HG02588 (cell line): Measurements from ENCODE around the gene SPRY1.
A peak's percentile ranks its signal among the peaks of the same experiment; 100 is the strongest.

Source experiments
- ATAC-seq: cut with Tn5 transposase; IDR thresholded peaks from one replicate; pipeline ENCODE4 v1.9.1; 2021; ENCODE audit warnings: mild to moderate bottlenecking, moderate library complexity; ENCODE audit not compliant: unreplicated experiment

Gene SPRY1

DNA sequence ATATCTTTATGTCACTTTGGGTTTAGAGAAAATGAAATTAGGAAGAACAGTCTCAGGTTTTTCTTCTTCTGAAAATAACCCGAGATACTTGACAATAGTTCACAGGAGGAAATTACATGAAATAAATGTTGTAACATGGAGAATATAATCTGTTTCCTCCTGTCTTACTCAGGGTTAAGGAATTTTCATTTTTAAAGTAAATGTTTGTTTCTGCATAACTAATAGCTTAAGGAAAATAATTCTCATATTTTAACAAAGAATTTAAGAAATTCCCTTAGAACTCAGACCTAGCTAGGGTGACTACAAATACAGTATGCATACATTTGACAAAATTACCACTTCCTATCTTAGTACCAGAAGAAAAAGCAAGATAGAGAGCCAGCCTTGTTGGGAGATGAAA lies 17.2 kb upstream of the SPRY1 start:
- ATAC-seq, result no peak

DNA sequence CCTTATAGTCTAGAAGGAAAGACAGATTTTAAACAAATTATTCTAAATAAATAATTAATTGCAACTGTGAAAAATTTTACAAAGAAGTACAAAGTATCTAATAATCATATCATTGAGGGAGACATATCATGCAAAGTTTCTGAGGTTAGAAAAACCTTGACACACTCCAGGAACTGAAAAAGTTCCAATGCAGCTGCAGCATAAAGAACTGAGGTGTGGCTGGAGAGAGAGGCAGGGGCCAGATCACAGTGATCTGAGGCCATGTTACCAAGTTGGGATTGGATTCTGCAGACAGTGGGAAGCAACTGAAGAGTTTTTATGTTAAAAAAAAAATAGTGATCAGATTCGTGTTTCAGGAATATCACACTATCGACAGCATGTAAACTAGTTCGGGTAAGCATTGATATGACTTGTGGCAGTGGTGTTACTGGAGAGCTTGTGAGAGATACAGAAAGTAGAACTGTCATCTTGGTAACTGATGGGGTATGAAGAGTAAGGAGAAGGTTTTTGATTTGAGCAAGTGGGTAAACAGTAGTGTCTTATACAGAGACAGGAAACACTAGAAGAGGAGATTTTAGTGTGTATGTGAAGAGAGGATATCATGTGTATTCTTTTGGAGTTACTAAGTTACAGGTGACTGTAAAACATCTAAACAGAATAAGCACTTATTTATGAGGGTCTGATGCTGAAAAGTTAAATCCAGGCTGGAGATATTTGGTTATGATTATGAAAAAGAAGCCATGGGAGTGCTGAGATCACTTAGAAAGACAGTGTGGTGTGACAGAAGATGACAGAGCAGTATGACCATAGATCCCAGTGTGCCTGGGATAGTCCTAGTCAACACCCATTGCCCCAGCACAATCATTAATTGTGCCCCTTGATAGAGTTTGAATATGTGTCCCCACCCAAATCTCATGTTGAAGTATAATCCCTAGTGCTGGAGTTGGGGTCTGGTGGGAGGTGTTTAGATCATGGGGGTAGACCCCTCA lies 15.6 kb upstream of the SPRY1 start:
- ATAC-seq, result peak; percentile 81

DNA sequence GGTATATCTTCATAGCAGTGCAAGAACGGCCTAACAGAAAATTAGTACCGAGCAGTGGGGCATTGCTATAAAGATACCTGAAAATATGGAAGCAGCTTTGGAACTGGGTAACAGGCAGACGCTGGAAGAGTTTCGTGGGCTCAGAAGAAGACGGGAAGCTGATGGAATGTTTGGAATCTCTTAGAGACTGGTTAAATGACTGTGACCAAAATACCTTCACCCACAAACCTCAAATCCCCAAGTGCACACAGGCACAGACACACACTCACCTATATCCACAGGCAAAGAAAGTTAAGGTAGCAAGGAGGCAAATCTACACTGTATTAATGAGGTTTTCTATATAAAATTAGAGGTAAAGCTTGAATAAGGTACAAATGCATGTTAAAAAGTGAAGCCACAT lies 14.6 kb upstream of the SPRY1 start:
- ATAC-seq, result no peak

DNA sequence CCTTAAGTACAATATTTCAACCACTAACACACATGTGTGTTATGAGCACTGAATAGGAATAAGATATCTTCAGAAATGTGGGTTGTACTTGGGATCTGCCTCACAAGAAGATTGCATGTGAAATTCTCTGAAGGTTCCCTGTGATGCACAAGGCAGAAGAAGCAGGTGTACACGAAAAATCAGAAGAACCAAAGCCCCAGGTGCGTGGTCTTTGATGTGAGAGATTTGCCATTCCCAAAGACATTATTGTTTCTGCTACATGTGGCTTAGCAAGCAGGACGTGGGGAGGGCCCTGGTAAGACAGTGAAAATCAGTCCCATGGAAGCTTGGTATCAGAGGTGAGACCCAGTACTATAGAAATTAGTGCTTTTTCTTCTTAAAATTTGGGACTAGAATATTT lies 13.0 kb upstream of the SPRY1 start:
- ATAC-seq, result no peak

DNA sequence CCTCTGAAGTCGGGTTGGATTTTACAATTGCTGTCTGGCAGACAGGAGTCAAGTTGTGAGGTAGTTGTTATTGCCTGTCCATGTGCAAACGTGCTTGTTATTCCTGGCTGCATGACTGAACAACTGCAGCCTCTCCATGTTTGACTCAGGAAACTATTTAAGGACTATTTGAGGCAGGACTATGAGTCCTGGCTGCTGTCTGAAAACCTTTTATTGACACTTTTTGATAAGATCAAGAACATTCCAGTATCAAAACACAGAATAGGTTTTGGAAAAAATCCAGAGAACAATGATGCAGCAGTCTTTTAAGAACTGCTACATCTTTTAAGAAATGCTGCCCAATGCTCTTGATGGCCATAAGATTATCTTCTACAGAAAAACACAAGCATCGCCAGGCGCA lies 10.0 kb upstream of the SPRY1 start:
- ATAC-seq, result no peak

DNA sequence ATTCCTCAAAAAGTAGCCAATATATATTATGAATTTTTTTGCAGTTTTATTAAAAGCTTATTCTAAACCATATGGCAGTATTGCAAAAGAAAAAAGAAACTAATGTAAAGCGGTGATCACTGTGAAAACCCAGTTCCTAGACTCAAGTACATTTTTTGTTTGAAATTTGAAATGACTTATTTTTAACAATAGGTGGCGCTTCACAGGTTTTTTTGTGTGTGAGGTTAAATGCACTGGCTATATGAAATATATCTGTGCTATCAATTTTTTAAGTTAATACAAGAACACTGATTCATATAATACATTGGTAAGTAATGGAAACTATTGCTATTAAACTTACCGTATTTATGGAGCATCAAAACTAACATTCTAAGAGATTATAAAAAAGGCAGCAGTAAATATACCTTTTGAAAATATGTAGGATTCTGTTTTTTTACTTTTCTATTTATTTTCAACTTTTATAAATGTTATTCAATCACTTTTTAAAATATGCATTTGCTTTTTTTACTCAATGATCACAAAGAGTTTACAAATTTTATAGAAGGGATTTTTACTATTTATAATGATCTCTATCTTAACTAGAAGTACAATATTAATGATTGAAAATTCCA lies 5.6 kb upstream of the SPRY1 start:
- ATAC-seq, result no peak

DNA sequence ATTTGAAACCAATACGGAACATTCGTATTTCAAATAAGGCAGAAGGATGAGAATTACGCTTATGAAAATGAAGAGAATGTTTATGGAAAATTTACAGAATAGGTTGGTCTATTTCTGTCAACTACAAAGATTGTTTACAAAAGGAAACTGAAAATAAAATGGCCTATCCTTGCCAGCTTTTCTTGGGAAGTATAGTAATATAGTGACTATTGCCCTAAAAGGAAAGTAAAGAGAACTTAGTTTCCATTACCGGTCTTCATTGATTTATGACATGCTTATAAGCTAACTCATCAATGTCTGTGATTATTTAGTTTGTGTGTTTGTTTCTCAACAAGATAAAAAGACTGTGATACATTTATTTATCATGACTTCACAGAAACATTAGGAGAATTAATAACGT lies 2.9 kb upstream of the SPRY1 start:
- no peak for ATAC-seq

DNA sequence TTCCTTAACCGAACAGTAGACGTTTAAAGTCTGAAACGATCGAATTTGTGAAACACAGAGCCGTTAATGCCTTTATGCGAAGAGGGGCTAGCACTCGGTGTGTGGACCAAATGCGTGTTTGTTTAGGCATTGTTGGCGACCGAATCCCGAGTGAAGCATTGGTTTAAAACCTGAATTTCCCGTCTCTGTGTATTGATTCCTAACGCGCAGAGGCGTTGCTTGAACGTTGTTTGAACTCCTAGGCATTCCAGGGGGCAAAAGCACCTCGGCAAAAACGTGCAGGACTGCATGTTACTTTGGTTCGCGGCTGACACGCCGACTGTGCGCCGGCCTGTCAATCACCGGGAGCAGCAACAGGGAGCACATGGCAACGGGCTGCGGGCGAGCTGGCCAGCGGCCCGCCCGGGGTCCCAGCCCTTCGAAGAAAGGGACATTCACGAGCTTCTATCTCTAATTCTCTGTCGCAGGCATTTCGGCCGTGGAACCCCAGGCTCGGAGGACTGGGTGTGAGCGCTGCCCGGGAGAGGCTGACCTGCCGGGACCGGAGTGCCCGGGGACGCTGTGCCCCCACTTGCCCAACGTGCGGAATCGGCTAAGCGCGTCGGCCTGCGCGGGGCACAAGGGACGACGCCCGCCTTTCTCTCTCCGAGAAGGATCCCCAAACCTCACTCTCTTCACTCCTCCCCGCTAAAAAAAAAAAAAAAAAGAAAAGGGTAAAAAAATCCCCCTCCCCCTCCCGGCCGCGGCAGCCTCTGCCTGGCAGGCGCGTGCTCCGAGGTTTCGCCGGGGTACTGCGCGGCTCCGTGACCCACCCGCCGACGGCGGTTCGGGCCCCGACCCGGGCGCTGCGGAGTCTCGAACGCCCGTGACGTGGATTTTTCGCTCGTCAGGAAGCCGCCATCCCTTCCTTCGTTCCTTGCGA lies 810 bp downstream of the SPRY1 start:
- peak; percentile 12 for ATAC-seq

DNA sequence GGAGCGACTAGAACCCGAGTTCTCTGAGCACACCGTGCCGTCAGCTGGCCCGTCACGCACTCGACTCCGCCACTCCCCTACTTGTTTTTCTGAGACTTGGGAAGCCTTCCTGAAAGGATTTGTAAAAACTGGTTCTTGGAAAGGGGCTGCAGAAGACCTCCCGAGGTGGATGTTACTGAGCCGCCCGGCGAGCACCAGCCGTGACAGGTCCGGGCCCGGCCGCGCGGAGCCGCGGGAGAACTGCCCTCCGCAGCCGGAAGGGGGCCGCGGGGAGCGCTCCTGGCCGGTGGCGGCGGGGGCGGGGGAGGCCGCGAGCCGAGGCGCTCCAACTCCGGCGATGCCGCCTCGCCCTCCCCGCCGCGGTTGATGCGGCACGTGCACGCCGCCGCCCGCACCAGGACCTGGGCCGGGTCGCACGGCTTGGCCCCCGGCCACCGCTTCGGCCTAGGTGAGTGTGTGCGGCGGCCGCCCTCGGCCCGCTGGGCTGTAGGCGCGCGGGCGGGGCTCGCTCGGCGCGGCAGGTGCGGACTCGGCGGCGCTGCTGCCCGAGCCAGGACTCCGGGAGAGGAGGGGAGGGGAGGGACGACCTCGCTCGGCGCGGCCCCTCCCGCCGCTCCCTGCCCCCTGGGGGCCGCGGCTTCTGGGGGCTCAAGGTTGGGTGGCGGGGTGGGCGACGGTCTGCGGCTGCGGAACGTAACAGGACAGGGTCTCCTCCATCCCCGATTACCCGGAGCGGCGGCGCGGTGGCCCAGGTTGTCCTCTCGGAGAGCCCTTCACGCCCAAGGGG lies 1.7 kb downstream of the SPRY1 start:
- ATAC-seq, result peak; percentile 65

DNA sequence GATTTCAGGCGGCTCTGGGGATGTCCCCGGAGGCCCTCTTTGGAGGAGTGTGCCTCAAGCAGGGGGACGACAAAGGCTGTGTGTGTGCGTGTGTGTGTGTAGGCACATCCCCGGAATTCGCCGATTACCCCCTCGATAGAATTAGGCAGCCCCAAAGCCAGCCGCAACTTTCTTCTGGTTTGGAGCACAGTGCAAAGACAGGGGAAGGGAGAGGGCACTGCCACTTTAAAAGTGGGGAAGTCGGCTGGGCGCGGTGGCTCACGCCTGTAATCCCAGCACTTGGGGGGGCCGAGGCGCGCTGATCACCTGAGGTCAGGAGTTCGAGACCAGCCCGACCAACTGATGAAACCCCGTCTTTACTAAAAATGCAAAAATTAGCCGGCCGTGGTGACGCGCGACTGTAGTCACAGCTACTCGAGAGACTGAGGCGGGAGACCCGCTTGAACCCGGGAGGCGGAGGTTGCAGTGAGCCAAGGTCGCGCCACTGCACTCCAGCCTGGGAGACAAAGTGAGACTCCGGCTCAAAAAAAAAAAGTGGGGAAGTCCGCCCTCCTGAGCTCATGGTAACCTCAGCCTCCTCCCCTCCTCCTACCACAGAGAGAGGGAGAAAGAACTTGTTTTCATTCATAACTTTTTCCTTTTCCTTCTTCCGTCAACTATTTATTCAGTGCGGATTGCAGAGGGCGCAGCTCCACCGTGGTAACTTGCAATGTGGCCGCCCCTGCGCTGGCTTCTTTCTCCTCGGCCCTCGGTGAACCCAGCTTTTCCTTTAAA lies 2.4 kb downstream of the SPRY1 start:
- ATAC-seq, result peak; percentile 20

DNA sequence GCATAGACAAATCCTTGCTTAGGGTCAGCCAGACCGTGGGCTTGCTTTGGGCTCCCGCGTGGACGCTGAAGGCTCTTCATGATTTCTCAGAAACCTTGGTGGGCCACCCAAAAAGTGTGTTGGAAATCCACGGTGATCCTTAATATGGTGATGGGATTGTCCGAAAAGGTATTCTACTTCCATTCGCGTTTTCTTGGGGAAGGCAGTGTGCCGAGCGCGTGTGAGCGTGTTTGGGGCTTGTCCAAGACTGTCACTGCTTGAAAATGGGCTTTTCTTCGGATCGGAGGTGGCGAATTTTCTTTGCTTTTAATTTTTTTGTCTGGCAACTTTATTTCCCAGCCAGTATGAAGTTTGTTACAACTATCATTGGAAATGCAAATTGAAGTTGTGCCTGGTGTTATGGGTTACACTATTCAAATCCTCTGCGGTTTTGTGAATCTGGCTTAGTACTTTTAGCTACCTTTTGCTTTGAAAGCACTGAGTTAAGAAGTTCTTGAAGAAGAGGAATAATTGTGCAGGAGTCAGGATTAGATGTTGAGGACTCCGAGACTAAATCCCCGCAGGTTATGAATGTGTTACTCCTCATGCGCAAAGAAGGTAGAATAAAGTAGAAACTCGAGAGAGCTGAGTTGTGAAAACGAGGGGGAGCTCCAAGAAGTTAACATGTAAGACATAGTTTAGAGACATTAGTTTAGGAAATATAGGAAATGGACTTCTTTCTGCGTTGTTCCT lies 3.2 kb downstream of the SPRY1 start:
- no peak for ATAC-seq

DNA sequence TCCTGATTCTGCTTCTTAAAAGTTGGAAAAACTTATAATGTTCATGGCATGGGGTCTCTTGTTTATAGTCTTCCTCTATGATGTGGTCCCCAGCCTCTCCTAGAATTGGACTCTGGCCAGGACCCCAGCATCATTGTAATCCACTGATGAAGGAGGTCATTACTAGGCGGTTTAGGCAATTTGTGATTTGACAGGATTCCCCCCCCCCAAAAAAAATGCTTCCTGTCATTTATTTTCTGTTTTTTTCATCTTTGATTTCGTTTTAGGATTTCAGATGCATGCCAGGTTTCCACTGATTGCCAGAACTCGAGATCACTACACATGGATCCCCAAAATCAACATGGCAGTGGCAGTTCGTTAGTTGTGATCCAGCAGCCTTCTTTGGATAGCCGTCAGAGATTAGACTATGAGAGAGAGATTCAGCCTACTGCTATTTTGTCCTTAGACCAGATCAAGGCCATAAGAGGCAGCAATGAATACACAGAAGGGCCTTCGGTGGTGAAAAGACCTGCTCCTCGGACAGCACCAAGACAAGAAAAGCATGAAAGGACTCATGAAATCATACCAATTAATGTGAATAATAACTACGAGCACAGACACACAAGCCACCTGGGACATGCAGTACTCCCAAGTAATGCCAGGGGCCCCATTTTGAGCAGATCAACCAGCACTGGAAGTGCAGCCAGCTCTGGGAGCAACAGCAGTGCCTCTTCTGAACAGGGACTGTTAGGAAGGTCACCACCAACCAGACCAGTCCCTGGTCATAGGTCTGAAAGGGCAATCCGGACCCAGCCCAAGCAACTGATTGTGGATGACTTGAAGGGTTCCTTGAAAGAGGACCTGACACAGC lies 4.9 kb downstream of the SPRY1 start:
- no peak for ATAC-seq

DNA sequence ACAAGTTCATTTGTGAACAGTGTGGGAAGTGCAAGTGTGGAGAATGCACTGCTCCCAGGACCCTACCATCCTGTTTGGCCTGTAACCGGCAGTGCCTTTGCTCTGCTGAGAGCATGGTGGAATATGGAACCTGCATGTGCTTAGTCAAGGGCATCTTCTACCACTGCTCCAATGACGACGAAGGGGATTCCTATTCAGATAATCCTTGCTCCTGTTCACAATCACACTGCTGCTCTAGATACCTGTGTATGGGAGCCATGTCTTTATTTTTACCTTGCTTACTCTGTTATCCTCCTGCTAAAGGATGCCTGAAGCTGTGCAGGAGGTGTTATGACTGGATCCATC lies 5.5 kb downstream of the SPRY1 start:
- ATAC-seq, result no peak

DNA sequence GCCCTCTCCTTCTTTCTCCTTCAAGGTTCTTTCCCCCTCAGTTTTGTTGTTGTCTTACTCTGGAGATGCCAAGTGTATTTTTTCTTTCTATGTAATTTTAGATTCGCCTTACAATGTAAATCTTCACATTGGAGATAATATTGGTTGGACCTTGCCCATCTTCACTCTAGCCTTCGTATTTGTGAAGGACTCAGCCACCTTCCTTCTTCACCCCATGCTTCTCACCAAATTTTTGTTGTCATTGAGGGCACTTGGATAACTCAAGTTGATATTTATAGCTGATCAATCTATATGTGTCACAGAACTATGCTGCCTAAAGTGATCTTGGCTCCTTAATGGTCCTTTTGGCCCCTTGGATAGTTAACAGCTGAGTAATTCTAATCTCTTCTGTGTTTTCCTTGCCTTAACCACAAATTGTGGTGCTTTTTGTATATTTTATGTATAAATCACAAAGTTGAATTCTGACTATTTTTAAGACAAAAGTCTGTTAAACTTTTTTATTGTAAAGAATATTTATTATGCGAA lies 6.5 kb downstream of the SPRY1 start:
- no peak for ATAC-seq

DNA sequence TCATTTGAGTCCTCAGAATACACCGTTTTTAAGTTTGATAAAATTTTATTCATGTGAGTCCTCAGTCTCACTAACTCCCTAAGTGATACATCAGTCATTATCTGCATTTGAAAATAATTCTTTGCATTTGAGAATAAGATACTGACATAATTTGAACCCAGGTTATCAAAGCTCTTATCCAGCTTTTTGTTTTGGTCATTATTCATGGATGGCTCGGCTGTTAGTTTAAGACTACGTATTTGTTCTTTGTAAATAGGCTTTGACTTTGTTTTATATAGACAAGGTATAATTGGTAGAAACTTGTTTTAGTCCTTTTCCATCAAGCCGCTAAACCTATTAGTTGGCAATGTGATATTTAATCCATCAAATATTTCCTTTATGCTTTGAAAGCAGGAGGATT lies 7.9 kb downstream of the SPRY1 start:
- ATAC-seq, result no peak

DNA sequence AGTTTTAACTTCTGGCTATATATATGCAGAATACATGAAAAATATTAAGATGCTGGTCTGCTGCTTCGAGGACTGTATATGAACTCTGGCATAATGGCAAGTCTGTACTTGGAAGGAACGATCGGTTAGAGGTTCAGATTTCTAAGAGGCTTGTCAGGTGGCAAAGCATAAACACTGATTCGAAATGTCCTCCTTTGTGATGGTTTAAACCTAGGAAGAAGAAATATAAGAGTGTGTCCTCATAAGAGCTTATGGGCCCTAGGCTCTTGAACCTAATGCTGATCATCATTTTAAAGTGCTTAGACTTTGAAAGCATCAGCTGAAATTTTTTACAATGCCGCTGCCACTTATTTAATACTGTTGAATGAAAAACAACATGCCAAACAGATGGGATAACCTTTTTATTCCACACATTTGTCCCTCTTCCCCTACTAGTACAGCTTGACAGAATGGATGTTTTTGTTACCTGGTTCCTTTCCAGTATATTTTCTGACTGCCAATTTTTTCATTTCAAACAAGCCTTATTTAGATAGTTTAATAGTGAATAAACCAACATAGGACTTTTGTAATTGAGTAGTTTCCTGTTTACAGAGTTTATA lies 8.8 kb downstream of the SPRY1 start:
- no peak for ATAC-seq

DNA sequence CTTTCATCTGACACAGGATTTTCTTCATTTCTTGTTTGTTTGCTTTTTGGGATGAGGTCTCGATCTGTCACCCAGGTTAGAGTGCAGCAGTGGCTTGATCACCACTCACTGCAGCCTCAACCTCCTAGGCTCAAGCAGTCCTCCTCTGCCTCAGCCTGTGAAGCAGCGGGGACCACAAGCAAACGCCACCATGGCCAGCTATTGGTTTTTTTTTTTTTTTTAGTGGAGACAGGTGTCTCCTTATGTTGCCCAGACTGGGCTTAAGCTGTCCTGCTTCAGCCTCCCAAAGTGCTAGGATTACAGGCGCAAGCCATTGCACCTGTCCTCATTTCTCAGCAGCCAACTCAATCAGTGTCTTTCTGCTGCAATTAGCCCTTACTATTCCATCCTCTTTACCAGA lies 10.3 kb downstream of the SPRY1 start:
- no peak for ATAC-seq
